ENCODE measurements around the gene GSTA4.

Gene GSTA4

GRCh38 chr6:53029257-53029656 lies 34.2 kb upstream of the GSTA4 start:
- Histone ChIP-seq H3K36me3 (ENCODE audit: insufficient read depth, low read length) (peaks cover 50% of the 10 kb centered on the region), H3K4me3 (ENCODE audit: low read length) (no peak overlapping the region), H3K4me1 (ENCODE audit: insufficient read depth, low read length) (no peaks in the 10 kb centered on the region), H3K27me3 (ENCODE audit: insufficient read depth, low read length) (no peaks in the 10 kb centered on the region), H3K9me3 (ENCODE audit: low read length) (no peaks in the 10 kb centered on the region), H2AFZ (ENCODE audit: low read depth, low read length) (no peak overlapping the region)

- Histone ChIP-seq H2AFZ (ENCODE audit: low read depth, low read length) (no peak overlapping the region), H3K4me1 (ENCODE audit: insufficient read depth, low read length) (no peaks in the 10 kb centered on the region), H3K27me3 (ENCODE audit: insufficient read depth, low read length) (no peaks in the 10 kb centered on the region), H3K4me3 (ENCODE audit: low read length) (no peak overlapping the region), H3K9me3 (ENCODE audit: low read length) (no peaks in the 10 kb centered on the region), H3K36me3 (ENCODE audit: insufficient read depth, low read length) (peaks cover 50% of the 10 kb centered on the region)
Measured at GRCh38 chr6:53028467-53028866, 33.4 kb upstream of the GSTA4 start.

GRCh38 chr6:53027131-53027718 lies 32.1 kb upstream of the GSTA4 start:
- Histone ChIP-seq H3K27me3 (ENCODE audit: insufficient read depth, low read length) (no peaks in the 10 kb centered on the region), H3K9me3 (ENCODE audit: low read length) (no peaks in the 10 kb centered on the region), H3K4me1 (ENCODE audit: insufficient read depth, low read length) (no peaks in the 10 kb centered on the region), H3K4me3 (ENCODE audit: low read length) (no peak overlapping the region), H2AFZ (ENCODE audit: low read depth, low read length) (no peak overlapping the region), H3K36me3 (ENCODE audit: insufficient read depth, low read length) (peaks cover 51% of the 10 kb centered on the region)

- H3K27me3 ChIP-seq (ENCODE audit: insufficient read depth, low read length) = no peaks in the 10 kb centered on the region
- H3K4me1 ChIP-seq (ENCODE audit: insufficient read depth, low read length) = no peaks in the 10 kb centered on the region
- no peaks in the 10 kb centered on the region for H3K9me3 ChIP-seq (ENCODE audit: low read length)
- H3K4me3 ChIP-seq (ENCODE audit: low read length) = no peak overlapping the region
- no peak overlapping the region for H2AFZ ChIP-seq (ENCODE audit: low read depth, low read length)
- H3K36me3 ChIP-seq (ENCODE audit: insufficient read depth, low read length) = peaks cover 49% of the 10 kb centered on the region
Measured at GRCh38 chr6:53026526-53026925, 31.4 kb upstream of the GSTA4 start.

- Histone ChIP-seq H3K4me1 (ENCODE audit: insufficient read depth, low read length) (no peaks in the 10 kb centered on the region), H3K9me3 (ENCODE audit: low read length) (no peaks in the 10 kb centered on the region), H2AFZ (ENCODE audit: low read depth, low read length) (no peak overlapping the region), H3K36me3 (ENCODE audit: insufficient read depth, low read length) (peaks cover 37% of the 10 kb centered on the region), H3K4me3 (ENCODE audit: low read length) (no peak overlapping the region), H3K27me3 (ENCODE audit: insufficient read depth, low read length) (no peaks in the 10 kb centered on the region)
Measured at GRCh38 chr6:53023323-53023722, 28.2 kb upstream of the GSTA4 start.

GRCh38 chr6:53020005-53020744 lies 25.1 kb upstream of the GSTA4 start:
- Histone ChIP-seq H2AFZ (ENCODE audit: low read depth, low read length) (no peak overlapping the region), H3K4me3 (ENCODE audit: low read length) (no peak overlapping the region), H3K36me3 (ENCODE audit: insufficient read depth, low read length) (peaks cover 47% of the 10 kb centered on the region), H3K27me3 (ENCODE audit: insufficient read depth, low read length) (no peaks in the 10 kb centered on the region), H3K9me3 (ENCODE audit: low read length) (no peaks in the 10 kb centered on the region), H3K4me1 (ENCODE audit: insufficient read depth, low read length) (no peaks in the 10 kb centered on the region)

GRCh38 chr6:53018446-53018845 lies 23.4 kb upstream of the GSTA4 start:
- Histone ChIP-seq H3K4me3 (ENCODE audit: low read length) (no peak overlapping the region), H3K9me3 (ENCODE audit: low read length) (no peaks in the 10 kb centered on the region), H2AFZ (ENCODE audit: low read depth, low read length) (no peak overlapping the region), H3K27me3 (ENCODE audit: insufficient read depth, low read length) (no peaks in the 10 kb centered on the region), H3K36me3 (ENCODE audit: insufficient read depth, low read length) (peaks cover 60% of the 10 kb centered on the region), H3K4me1 (ENCODE audit: insufficient read depth, low read length) (no peaks in the 10 kb centered on the region)

- Histone ChIP-seq H3K36me3 (ENCODE audit: insufficient read depth, low read length) (peaks cover 79% of the 10 kb centered on the region), H3K9me3 (ENCODE audit: low read length) (no peaks in the 10 kb centered on the region), H2AFZ (ENCODE audit: low read depth, low read length) (no peak overlapping the region), H3K27me3 (ENCODE audit: insufficient read depth, low read length) (no peaks in the 10 kb centered on the region), H3K4me1 (ENCODE audit: insufficient read depth, low read length) (no peaks in the 10 kb centered on the region), H3K4me3 (ENCODE audit: low read length) (no peak overlapping the region)
Measured at GRCh38 chr6:53015486-53015885, 20.4 kb upstream of the GSTA4 start.

GRCh38 chr6:53014744-53015143 lies 19.7 kb upstream of the GSTA4 start:
- no peaks in the 10 kb centered on the region for H3K4me1 ChIP-seq (ENCODE audit: insufficient read depth, low read length)
- H3K4me3 ChIP-seq (ENCODE audit: low read length) = no peak overlapping the region
- H2AFZ ChIP-seq (ENCODE audit: low read depth, low read length) = no peak overlapping the region
- no peaks in the 10 kb centered on the region for H3K27me3 ChIP-seq (ENCODE audit: insufficient read depth, low read length)
- peaks cover 84% of the 10 kb centered on the region for H3K36me3 ChIP-seq (ENCODE audit: insufficient read depth, low read length)
- no peaks in the 10 kb centered on the region for H3K9me3 ChIP-seq (ENCODE audit: low read length)

- H3K9me3 ChIP-seq (ENCODE audit: low read length) = no peaks in the 10 kb centered on the region
- no peak overlapping the region for H2AFZ ChIP-seq (ENCODE audit: low read depth, low read length)
- no peaks in the 10 kb centered on the region for H3K27me3 ChIP-seq (ENCODE audit: insufficient read depth, low read length)
- no peak overlapping the region for H3K4me3 ChIP-seq (ENCODE audit: low read length)
- peaks cover 87% of the 10 kb centered on the region for H3K36me3 ChIP-seq (ENCODE audit: insufficient read depth, low read length)
- H3K4me1 ChIP-seq (ENCODE audit: insufficient read depth, low read length) = no peaks in the 10 kb centered on the region
Measured at GRCh38 chr6:53014063-53014462, 19.0 kb upstream of the GSTA4 start.

- Histone ChIP-seq H2AFZ (ENCODE audit: low read depth, low read length) (no peak overlapping the region), H3K27me3 (ENCODE audit: insufficient read depth, low read length) (no peaks in the 10 kb centered on the region), H3K4me1 (ENCODE audit: insufficient read depth, low read length) (no peaks in the 10 kb centered on the region), H3K4me3 (ENCODE audit: low read length) (no peak overlapping the region), H3K9me3 (ENCODE audit: low read length) (no peaks in the 10 kb centered on the region), H3K36me3 (ENCODE audit: insufficient read depth, low read length) (peaks cover 82% of the 10 kb centered on the region)
Measured at GRCh38 chr6:53011979-53012378, 16.9 kb upstream of the GSTA4 start.

- Histone ChIP-seq H3K36me3 (ENCODE audit: insufficient read depth, low read length) (peaks cover 82% of the 10 kb centered on the region), H3K27me3 (ENCODE audit: insufficient read depth, low read length) (no peaks in the 10 kb centered on the region), H3K4me1 (ENCODE audit: insufficient read depth, low read length) (no peaks in the 10 kb centered on the region), H2AFZ (ENCODE audit: low read depth, low read length) (no peak overlapping the region), H3K9me3 (ENCODE audit: low read length) (no peaks in the 10 kb centered on the region), H3K4me3 (ENCODE audit: low read length) (no peak overlapping the region)
Measured at GRCh38 chr6:53010504-53010903, 15.4 kb upstream of the GSTA4 start.

GRCh38 chr6:53009511-53009910 lies 14.4 kb upstream of the GSTA4 start:
- Histone ChIP-seq H3K4me3 (ENCODE audit: low read length) (no peak overlapping the region), H3K9me3 (ENCODE audit: low read length) (no peaks in the 10 kb centered on the region), H3K36me3 (ENCODE audit: insufficient read depth, low read length) (peaks cover 80% of the 10 kb centered on the region), H3K4me1 (ENCODE audit: insufficient read depth, low read length) (no peaks in the 10 kb centered on the region), H2AFZ (ENCODE audit: low read depth, low read length) (no peak overlapping the region), H3K27me3 (ENCODE audit: insufficient read depth, low read length) (no peaks in the 10 kb centered on the region)

- Histone ChIP-seq H3K36me3 (ENCODE audit: insufficient read depth, low read length) (peaks cover 84% of the 10 kb centered on the region), H3K9me3 (ENCODE audit: low read length) (no peaks in the 10 kb centered on the region), H3K4me1 (ENCODE audit: insufficient read depth, low read length) (no peaks in the 10 kb centered on the region), H2AFZ (ENCODE audit: low read depth, low read length) (no peak overlapping the region), H3K27me3 (ENCODE audit: insufficient read depth, low read length) (no peaks in the 10 kb centered on the region), H3K4me3 (ENCODE audit: low read length) (no peak overlapping the region)
Measured at GRCh38 chr6:53009056-53009455, 14.0 kb upstream of the GSTA4 start.
